Stimulated activated CD8-positive, alpha-beta memory T cell treated with anti-CD3 and anti-CD28 coated beads, Interleukin-12 subunit alpha, Interleukin-12 subunit beta, amount 100 ng/mL, for 24 hours (primary cell): Measurements from ENCODE around the gene FCHO2.
"Not testable (repeated sequence)": the region's sequence is repeated elsewhere in the genome, so short reads cannot be mapped to it uniquely, and the experiment has no call there.

ENCODE experiments used
- DNase-seq: peaks from one replicate; pipeline ENCODE4 v3.0.0-alpha.2; 2020; ENCODE audit errors: extremely low read depth

FCHO2 gene

DNA sequence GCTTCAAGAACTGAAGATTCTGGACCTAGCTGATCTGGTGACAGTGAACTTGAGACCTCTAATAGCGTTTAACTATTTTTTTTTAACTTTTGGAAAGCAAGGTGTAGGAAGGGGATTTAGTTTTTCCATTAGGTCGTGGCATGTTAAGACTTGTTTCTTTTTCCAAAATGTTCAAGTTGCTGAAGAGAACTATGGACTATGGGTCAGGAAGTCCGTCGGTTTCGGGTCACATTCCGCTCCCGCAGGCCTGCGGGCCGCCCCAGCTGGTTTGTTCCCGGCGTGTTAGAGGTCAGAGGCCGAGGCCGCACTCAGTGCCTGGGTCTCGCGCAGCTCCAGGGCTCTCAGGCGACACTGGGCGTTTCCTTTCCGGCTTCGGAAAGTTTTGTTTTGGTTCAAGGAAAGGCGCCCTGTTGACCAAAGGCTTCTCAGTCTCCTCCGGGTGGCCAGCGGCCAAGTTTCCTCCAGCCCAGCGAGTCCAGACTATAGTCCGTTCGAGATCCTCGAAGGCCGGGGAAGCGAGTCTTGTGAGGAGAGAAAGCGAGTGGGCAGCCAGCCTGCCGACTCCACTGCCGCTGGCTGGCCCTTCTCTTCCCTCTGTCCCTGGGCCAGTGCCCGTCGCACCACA, 586 bp upstream of the FCHO2 start:
- DNase-seq: no peak

- DNase-seq: peak; percentile 3
Measured at GRCh38 chr5:72956324-72957140, 691 bp downstream of the FCHO2 start.

- DNase-seq: no peak
Measured at GRCh38 chr5:72957337-72957736, 1.5 kb downstream of the FCHO2 start.

DNA sequence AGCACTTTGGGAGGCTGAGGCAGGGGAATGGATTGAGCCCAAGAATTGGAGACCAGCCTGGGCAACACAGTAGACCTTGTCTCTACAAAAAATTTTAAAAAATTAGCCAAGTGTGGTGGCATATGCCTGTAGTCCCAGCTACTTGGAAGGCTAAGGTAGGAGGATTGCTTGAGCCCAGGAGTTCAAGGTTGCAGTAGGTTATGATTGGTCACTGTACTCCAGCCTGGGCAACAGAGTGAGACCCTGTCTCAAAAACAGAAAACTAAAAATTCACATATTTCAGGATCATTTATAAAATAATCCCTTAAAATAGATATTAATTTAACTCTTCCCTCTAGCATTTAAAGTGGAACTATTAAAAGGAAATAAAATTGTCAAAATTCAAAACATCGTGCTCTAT, 3.4 kb downstream of the FCHO2 start:
- no peak for DNase-seq

GRCh38 chr5:72974481-72974880, 18.6 kb downstream of the FCHO2 start:
- not testable (repeated sequence) for DNase-seq

GRCh38 chr5:72976810-72977209, 21.0 kb downstream of the FCHO2 start:
- not testable (repeated sequence) for DNase-seq

- no peak for DNase-seq
Measured at GRCh38 chr5:72985719-72986118, 29.9 kb downstream of the FCHO2 start.

DNA sequence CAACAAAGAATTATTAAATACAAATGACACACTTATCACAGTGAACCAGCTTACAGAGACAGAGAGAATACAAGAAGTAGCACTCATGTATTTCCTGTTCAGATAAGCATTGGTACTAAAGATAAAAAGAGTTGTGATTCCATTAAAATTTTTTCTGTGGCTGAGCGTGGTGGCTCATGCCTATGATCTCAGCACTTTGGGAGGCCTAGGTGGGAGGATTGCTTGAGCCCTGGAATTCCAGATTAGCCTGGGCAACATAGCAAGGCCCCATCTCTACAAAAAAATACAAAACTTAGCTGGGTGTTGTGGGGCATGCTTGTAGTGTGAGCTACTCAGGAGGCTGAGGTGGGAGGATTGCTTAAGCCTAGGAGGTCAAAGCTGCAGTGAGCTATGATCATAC, 32.9 kb downstream of the FCHO2 start:
- no peak for DNase-seq

DNA sequence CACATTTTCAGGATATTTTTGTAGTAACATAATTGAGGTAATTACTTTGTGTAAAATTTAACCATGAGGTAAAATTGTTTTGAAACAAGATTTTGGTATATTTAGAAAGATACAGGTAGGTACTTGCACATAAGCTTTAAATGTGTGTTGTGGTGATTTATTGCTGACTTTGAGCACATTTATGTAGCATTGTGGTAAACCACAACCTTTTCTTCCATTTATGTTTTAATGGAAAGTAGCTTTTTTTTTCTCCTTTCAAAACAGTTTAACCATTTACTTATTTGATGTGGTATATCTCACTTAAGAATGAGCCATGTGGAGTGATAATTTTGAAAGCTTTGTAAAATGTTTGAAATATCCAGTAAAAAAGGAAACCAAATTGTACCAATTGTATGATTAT, 35.6 kb downstream of the FCHO2 start:
- DNase-seq: no peak

DNA sequence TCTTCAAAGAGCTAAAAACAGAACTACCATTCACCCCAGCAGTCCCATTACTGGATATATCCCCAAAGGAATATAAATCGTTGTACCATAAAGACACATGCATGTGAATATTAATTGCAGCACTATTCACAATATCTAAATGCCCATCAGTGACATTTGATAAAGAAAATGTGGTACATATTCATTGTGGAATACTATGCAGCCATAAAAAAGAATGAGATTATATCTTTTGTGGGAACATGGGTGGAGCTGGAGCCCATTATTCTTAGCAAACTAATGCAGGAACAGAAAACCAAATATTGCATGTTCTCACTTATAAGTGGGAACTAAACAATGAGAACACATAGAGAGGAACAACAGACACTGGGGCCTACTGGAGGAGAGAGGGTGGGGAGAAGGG, 38.7 kb downstream of the FCHO2 start:
- DNase-seq: no peak

DNA sequence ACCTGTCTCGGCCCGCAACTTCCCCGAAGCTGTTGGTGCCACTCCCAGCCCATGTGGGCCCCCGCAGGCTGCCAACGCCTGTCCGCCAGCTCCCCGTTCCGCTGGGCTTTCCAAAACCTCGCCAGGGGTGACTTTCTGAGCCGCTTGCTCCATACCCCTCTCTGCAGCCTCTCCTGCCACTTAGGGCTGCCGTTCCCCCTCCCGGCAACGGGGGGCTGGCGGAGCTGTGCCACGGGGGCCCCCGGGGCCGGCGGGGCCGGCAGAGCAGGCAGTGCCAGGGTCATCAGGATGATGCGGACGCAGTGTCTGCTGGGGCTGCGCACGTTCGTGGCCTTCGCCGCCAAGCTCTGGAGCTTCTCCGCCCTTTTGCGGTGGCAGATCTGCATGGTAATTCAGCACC, 40.8 kb downstream of the FCHO2 start:
- no peak for DNase-seq

DNA sequence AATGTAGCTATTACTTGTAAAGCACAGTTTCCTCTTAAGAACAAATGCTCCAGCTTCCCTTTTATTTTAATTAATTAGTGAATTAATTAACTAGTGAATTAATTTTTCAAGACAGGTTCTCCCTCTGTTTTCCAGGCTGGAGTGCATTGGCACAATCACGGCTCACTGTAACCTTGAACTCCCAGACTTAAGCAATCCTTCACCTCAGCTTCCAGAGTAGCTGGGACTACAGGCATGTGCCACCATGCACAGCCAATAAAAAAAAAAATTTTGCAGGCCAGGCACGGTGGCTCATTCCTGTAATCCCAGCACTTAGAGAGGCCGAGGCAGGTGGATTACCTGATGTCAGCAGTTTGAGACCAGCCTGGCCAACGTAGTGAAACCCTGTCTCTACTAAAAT, 44.1 kb downstream of the FCHO2 start:
- no peak for DNase-seq

GRCh38 chr5:73005886-73006285, 50.0 kb downstream of the FCHO2 start:
- no peak for DNase-seq

DNA sequence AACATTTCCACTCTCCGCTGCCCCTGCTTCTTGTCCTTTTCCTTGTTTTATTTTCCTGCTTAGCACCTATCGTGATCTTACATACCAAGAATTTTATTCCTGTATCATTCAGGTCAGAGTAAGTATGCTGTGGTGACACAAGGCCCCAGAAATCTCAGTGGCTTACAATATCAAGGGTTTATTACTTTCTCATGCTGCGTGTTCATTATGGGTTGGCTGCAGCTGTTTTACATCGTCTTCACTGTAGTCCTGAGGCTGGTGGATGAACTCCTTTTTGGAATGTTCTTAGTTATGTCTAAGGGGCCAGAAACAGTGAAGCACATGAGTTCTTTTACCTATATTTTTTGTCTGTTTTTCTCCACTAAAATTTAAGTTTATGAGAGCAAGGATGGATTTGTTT, 51.2 kb downstream of the FCHO2 start:
- no peak for DNase-seq

GRCh38 chr5:73008831-73009230, 53.0 kb downstream of the FCHO2 start:
- no peak for DNase-seq

DNA sequence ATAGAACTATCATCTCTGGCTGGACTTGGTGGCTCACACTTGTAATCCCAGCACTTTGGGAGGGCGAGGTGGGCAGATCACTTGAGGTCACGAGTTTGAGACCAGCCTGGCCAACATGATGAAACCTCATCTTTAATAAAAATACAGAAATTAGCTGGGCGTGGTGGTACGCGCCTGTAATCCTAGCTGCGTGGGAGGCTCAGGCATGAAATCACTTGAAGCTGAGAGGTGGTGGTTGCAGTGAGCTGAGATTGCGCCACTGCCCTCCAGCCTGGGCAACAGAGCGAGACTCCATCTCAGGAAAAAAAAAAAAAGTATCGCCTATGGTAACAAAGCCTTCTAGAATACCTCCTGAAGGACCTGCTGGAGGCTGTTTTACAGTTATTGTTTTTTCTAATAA, 55.8 kb downstream of the FCHO2 start:
- DNase-seq: not testable (repeated sequence)

DNA sequence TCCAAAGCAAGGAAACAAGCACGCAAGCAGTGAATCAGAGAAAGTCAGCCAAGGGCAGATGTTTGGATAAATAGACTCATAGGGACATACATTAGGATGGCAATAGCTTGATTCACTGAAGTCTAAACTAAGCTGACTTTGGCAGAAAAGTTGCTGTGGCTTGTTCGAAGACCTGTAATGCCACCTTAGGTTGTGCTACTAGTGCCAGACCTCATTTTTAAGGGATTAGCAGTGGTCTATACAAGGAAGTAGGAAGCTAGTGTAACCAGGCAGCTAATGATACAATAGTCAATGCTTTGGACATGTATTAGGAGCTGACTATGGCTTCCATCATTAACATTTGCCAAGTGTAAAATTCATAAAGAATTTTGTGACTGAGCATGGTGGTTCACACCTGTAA, 63.1 kb downstream of the FCHO2 start:
- DNase-seq: no peak

DNA sequence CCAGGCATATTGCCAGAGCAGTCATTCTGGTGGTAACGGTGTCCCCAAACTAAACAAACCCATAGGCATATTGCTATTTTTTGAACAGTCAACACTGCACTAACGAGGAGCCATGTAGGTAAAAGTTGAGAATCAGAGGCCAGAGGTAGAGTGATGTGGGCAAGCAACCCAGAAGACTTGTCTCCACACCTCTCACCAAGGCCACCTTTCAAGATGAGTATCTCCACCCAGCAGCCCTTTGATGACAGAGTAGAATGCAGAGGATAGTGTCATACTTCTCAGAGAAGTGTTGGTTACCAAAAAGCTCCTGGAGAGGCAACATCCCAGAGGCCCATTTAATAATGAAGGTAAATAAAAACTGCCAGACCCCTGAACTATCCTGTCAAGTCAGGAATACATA, 63.9 kb downstream of the FCHO2 start:
- DNase-seq: no peak

- DNase-seq: no peak
Measured at GRCh38 chr5:73022471-73023169, 66.8 kb downstream of the FCHO2 start.

DNA sequence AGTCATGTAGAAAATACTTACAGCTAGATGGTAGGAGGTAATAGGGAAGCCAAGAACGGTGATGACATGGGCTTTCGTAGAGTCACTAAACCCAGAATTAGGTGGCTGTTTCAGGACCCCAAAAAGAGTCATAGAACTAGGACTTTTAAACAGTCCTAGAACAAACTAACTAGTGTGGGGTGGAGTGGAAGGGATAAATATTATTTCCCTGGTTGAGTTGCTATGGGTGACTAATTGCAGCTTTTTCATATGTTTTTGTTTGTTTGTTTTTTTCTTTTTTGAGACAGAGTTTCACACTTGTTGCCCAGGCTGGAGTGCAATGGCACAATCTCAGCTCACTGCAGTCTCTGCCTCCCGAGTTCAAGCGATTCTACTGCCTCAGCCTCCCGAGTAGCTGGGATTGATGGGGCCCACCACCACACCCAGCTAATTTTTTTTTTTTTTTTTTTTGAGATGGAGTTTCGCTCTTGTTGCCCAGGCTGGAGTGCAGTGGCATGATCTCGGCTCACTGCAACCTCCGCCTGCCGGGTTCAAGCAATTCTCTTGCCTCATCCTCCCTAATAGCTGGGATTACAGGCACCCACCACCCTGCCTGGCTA, 69.2 kb downstream of the FCHO2 start:
- not testable (repeated sequence) for DNase-seq

DNA sequence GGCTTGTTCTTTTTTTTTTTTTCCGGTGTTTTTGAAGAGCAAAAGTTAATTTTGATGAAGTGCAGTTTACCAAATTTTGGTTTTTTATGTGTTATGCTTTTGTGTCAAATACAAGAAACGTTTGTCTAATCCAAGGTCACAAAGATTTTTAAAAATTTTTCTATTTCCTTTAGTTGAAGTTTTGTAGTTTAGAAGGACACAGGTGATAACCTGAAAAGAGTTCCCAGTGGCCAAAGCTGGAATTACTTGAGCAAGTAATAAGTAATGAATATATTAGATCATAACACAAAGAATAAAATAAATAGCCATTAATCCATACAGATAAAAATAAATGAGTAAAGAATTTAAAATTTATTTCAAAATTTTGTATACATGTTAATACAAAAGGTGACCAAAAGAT, 71.5 kb downstream of the FCHO2 start:
- no peak for DNase-seq

GRCh38 chr5:73027816-73028215, 72.0 kb downstream of the FCHO2 start:
- no peak for DNase-seq
